ENCODE measurements around the gene HRH3.

The HRH3 gene

GRCh38 chr20:62197801-62198200, 22.3 kb downstream of the HRH3 start:
- no peak for DNase-seq (ENCODE audit: low read depth in 2 of 2)

DNA sequence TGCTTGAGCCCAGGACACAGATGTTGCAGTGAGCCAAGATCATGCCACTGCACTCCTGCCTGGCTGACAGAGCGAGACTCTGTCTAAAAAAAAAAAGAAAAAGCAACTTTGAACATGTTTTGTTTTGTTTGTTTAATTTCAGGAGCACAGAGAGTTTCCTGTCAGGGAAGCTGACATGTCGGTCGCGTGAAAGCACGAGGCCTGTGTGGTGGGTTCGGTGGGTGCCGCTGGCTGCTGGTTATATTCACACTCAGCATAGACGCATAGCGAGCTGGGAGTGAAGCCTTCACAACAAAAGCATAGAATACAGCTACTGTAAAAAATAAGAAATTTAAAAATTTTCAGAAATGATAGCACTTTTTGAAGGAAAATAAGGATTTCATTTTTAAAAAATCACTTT, 22.8 kb downstream of the HRH3 start:
- DNase-seq (ENCODE audit: low read depth in 2 of 2): no peak

GRCh38 chr20:62196286-62196685, 23.8 kb downstream of the HRH3 start:
- DNase-seq (ENCODE audit: low read depth in 2 of 2): no peak

DNA sequence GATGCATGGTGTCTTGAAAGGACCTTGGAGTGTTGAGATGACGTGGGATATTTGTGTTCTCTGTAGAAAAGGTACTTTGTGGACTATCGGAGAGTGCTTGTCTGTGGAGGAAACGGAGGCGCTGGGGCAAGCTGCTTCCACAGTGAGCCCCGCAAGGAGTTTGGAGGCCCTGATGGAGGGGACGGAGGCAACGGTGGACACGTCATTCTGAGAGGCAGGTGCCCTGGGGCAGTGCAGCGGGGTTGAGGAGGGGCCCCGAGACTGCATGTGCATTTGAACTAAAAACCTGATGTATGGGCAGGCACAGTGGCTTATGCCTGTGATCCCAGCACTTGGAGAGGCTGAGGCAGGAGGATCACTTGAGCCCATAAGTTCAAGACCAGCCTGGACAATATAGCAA, 24.3 kb downstream of the HRH3 start:
- DNase-seq (ENCODE audit: low read depth in 2 of 2): no peak

- DNase-seq (ENCODE audit: low read depth in 2 of 2): no peak
Measured at GRCh38 chr20:62195075-62195405, 25.0 kb downstream of the HRH3 start.

GRCh38 chr20:62193079-62194025, 26.7 kb downstream of the HRH3 start:
- DNase-seq (ENCODE audit: low read depth in 2 of 2): no peak

GRCh38 chr20:62192635-62193034, 27.4 kb downstream of the HRH3 start:
- DNase-seq (ENCODE audit: low read depth in 2 of 2): no peak

DNA sequence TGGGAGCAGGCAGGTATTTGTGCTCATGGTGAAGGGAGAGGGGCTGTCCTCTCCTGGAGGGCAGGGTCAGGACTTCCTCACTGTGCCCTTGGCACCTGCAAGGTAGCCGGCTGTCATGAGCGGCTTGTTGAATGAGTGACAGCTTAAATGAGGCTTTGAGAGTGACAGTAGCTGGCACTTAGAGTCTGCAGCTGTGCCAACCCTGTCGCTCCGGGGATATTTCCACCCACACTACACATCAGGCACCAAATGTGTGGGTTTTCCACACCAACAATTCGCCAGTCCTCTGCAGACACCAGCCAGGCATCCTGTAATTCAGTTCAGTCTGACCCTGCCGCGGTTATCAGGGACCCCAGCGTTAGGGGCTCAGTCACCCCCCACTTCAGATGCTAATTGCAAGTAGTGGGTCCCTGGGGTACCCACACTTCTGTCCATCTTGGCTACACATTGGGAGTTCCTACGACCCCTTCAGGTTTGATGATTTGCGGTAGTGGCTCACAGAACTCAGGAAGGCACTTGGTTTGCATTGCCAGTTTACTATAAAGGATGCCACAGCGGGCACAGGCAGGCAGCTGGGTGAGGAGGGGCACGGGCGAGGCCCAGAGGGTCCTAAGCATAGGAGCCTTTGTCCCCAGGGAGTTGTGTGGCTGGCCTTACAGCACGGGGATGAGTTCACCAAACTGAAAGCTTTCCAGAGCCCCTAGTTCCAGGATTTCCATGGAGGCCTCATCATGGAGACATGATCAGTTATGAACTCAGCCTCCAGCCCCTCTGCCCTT, 28.1 kb downstream of the HRH3 start:
- no peak for DNase-seq (ENCODE audit: low read depth in 2 of 2)

DNA sequence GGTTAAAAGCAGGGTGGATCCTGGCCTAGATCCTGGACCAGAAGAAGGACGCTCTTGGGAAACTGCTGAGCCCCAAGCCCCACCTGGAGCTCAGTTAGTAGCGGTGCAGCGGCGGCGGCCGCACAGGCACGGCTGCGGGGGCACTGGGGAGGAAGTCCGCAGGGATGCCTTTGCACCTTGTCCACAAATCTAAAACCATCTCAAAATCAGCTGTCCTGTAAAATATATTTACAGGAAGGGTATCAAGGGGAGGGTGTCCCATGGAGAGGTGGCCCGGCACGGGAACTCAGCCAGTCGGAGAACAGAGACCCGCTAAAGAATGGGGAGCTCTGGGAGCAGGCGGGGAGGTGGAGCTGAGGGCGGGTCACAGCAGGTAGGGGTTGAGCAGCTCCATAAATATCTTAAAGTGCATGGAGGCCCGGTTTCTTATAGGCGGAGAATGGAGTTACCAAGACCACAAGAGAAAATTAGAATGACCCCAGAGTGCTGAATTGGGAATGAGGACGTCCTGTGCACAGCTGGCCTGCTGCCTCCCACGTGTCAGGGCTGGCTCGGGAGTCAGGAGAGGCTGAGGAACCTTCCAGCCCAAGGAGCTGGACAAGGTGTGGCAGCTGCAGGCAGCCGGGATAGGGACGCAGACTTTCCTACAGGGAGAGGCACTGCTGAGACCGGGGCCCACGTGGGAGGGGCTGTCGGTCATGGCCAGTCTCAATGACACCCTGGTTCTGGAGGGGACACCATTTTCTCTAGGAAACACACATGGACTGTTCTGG, 29.3 kb downstream of the HRH3 start:
- DNase-seq (ENCODE audit: low read depth in 2 of 2): no peak

GRCh38 chr20:62186887-62187866, 32.9 kb downstream of the HRH3 start:
- no peak for DNase-seq (ENCODE audit: low read depth in 2 of 2)

DNA sequence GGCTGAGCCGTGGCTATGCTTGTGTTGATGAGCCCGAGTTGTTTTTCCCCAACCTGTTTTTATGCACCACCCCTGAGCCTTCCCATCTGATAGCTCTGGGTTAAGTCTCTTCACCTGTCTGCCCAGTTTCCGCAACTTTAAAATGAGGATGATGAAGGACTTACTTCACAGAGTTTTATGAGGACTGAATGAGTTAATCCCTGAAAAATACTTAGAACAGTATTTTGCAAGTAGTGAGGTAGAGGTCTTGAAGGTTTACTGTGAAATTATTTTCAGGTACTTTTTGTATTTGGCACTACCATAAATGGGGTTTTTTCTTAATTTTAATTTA, 34.0 kb downstream of the HRH3 start:
- DNase-seq (ENCODE audit: low read depth in 2 of 2): no peak

- no peak for DNase-seq (ENCODE audit: low read depth in 2 of 2)
Measured at GRCh38 chr20:62183426-62184142, 36.5 kb downstream of the HRH3 start.

GRCh38 chr20:62182469-62183425, 37.3 kb downstream of the HRH3 start, which contains the start of gene MTG2:
Gene MTG2 (plus strand): TSS chr20:62183028. CDS start chr20:62193421, 10,393 bp downstream.
- peak; percentile 73 to 78 for DNase-seq (ENCODE audit: low read depth in 2 of 2)

GRCh38 chr20:62181808-62182207, 38.3 kb downstream of the HRH3 start:
- no peak for DNase-seq (ENCODE audit: low read depth in 2 of 2)

DNA sequence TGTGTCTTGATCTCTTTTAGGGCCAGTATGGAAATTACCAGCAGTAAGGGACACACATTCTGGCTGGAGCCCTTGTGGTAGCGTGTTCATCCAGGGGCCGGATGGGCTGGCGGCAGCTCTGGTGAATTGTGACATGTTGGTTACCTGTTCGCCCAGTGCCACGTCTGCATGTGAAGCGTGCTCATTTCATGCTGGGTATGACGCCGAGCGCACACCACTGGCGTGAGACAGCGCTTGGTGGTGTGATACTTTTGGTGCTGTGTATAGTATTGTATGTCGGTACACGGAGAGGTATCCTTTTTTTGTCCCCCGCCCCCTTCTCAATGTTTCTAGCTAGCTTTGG, 40.9 kb downstream of the HRH3 start:
- DNase-seq (ENCODE audit: low read depth in 2 of 2): no peak

GRCh38 chr20:62178316-62179161, 41.5 kb downstream of the HRH3 start:
- DNase-seq (ENCODE audit: low read depth in 2 of 2): no peak

GRCh38 chr20:62177307-62177706, 42.8 kb downstream of the HRH3 start:
- DNase-seq (ENCODE audit: low read depth in 2 of 2): peak in 1 of 2 experiments; percentile 4

GRCh38 chr20:62176866-62177265, 43.2 kb downstream of the HRH3 start:
- DNase-seq (ENCODE audit: low read depth in 2 of 2): no peak
